Neural cell (in vitro differentiated cells): ENCODE data around the gene DDX56. TPM values are rescaled to one million over a fixed set of nuclear protein-coding genes. Genes with fewer than 3 reads are reported as not detected.
"Not testable (repeated sequence)": the region's sequence is repeated elsewhere in the genome, so short reads cannot be mapped to it uniquely, and the experiment has no call there.

Experiments used
- H2AFZ ChIP-seq: fragments of 200-600, 300-800 bp; sonication (generic), shearing (Covaris generic); 2 replicates; pipeline ENCODE4 v1.6.0; 2014; ENCODE audit warnings: low read depth, mild to moderate bottlenecking, antibody characterized with exemption, low read length, moderate library complexity
- H3F3A ChIP-seq: fragments of 200-600 bp; shearing (Covaris generic); 2 replicates; pipeline ENCODE4 v1.6.1; 2016; ENCODE audit warnings: mild to moderate bottlenecking, moderate library complexity, mixed read lengths, antibody characterized with exemption, low read length; ENCODE audit not compliant: insufficient read depth, poor library complexity, severe bottlenecking
- H3K27ac ChIP-seq: fragments of 200-600, 300-800 bp; sonication (generic), shearing (Covaris generic); 2 replicates; pipeline ENCODE4 v1.5.1; 2014; ENCODE audit warnings: mild to moderate bottlenecking, low read length, moderate library complexity
- H3K27me3 ChIP-seq: fragments of 300-800, 200-600 bp; sonication (generic), shearing (Covaris generic); 2 replicates; pipeline ENCODE4 v1.6.0; 2014; ENCODE audit warnings: mild to moderate bottlenecking, low read depth, low read length, moderate library complexity; ENCODE audit not compliant: insufficient read depth
- H3K36me3 ChIP-seq: fragments of 300-800, 200-600 bp; sonication (generic), shearing (Covaris generic); 2 replicates; pipeline ENCODE4 v1.5.1; 2014; ENCODE audit warnings: mild to moderate bottlenecking, antibody characterized with exemption, low read length, moderate library complexity; ENCODE audit not compliant: insufficient read depth
- H3K4me2 ChIP-seq: fragments of 300-800, 200-600 bp; sonication (generic), shearing (Covaris generic); 2 replicates; pipeline ENCODE4 v1.6.0; 2014; ENCODE audit warnings: mild to moderate bottlenecking, low read length
- H3K4me3 ChIP-seq: fragments of 300-800, 200-600 bp; sonication (generic), shearing (Covaris generic); 2 replicates; pipeline ENCODE4 v1.5.1; 2014; ENCODE audit warnings: mild to moderate bottlenecking, low read length, moderate library complexity
- H3K79me2 ChIP-seq: fragments of 200-600 bp; shearing (Covaris generic); replicated peaks from 2 replicates; pipeline ENCODE4 v1.6.0; 2014; ENCODE audit warnings: mild to moderate bottlenecking, low read length, moderate library complexity; ENCODE audit not compliant: insufficient read depth
- H3K9ac ChIP-seq: fragments of 300-800, 200-600 bp; sonication (generic), shearing (Covaris generic); 2 replicates; pipeline ENCODE4 v1.6.1; 2016; ENCODE audit warnings: mild to moderate bottlenecking, low read length, mixed read lengths
- H3K9me2 ChIP-seq: fragments of 200-600 bp; shearing (Covaris generic); 2 replicates; pipeline ENCODE4 v1.6.1; 2016; ENCODE audit warnings: mild to moderate bottlenecking, low read length, mixed read lengths; ENCODE audit not compliant: insufficient read depth
- H3K9me3 ChIP-seq: fragments of 200-600, 300-800 bp; sonication (generic), shearing (Covaris generic); 2 replicates; pipeline ENCODE4 v1.6.1; 2016; ENCODE audit warnings: mild to moderate bottlenecking, mixed run types, low read length, moderate library complexity, mixed read lengths
- H4K20me1 ChIP-seq: fragments of 200-600 bp; shearing (Covaris generic); 2 replicates; pipeline ENCODE4 v1.6.1; 2016; ENCODE audit warnings: mild to moderate bottlenecking, mixed run types; ENCODE audit not compliant: insufficient read depth
- CTCF ChIP-seq: fragments of 450-650 bp; IDR thresholded peaks from 2 replicates; pipeline ENCODE4 v1.5.1; 2014; ENCODE audit warnings: antibody characterized with exemption, mild to moderate bottlenecking, moderate library complexity; ENCODE audit not compliant: poor library complexity, severe bottlenecking
- EP300 ChIP-seq: fragments of 450-650 bp; conservative IDR thresholded peaks from 2 replicates; pipeline ENCODE4 v1.6.1; 2014; ENCODE audit warnings: antibody characterized with exemption, mild to moderate bottlenecking, moderate library complexity; ENCODE audit not compliant: poor library complexity, severe bottlenecking
- EZH2 ChIP-seq: fragments of 200-600, 300-800 bp; shearing (Covaris generic), sonication (generic); IDR thresholded peaks from 2 replicates; pipeline ENCODE4 v1.6.1; 2014; ENCODE audit warnings: antibody characterized with exemption, low read length, borderline replicate concordance, mild to moderate bottlenecking; ENCODE audit not compliant: insufficient read depth, poor library complexity, severe bottlenecking
- MXI1 ChIP-seq: fragments of 450-650 bp; conservative IDR thresholded peaks from 2 replicates; pipeline ENCODE4 v1.6.1; 2014; ENCODE audit warnings: antibody characterized with exemption, mild to moderate bottlenecking; ENCODE audit not compliant: poor library complexity, severe bottlenecking
- POLR2AphosphoS5 ChIP-seq: IDR thresholded peaks from 2 replicates; pipeline ENCODE4 v1.6.1; 2012
- RAD21 ChIP-seq: fragments of 450-650 bp; conservative IDR thresholded peaks from 2 replicates; pipeline ENCODE4 v1.6.1; 2014; ENCODE audit warnings: antibody characterized with exemption, mild to moderate bottlenecking, moderate library complexity
- REST ChIP-seq: IDR thresholded peaks from 2 replicates; pipeline ENCODE4 v1.6.1; 2012; ENCODE audit warnings: borderline replicate concordance
- SMC3 ChIP-seq: fragments of 450-650 bp; conservative IDR thresholded peaks from 2 replicates; pipeline ENCODE4 v1.6.1; 2014; ENCODE audit warnings: antibody characterized with exemption, mild to moderate bottlenecking, moderate library complexity; ENCODE audit not compliant: poor library complexity
- TAF1 ChIP-seq: IDR thresholded peaks from 2 replicates; pipeline ENCODE4 v1.6.1; 2012; ENCODE audit warnings: low read depth
- polyA plus RNA-seq: library from polyadenylated mRNA; depleted of rRNA; stranded (reverse); fragments of >200 nt; gene quantifications from 2 replicates; pipeline ENCODE4 v1.2.3, GENCODE V29; 2014

Gene DDX56
- polyA plus RNA-seq, 1 donor from 2014 or later = 80.6 TPM

GRCh38 chr7:44564606-44565005 lies 9.1 kb downstream of the DDX56 start:
- no peak for TF ChIP-seq CTCF
- TF ChIP-seq REST = no peak
- TF ChIP-seq RAD21 = no peak
- no peak for TF ChIP-seq SMC3
- TF ChIP-seq EZH2 = no peak
- no peak for TF ChIP-seq TAF1
- TF ChIP-seq POLR2AphosphoS5 = no peak
- no peak for TF ChIP-seq EP300
- no peak for TF ChIP-seq MXI1
- H2AFZ ChIP-seq = no peak overlapping the region
- no peaks in the 10 kb centered on the region for H3K9me2 ChIP-seq
- no peaks in the 10 kb centered on the region for H3F3A ChIP-seq
- no peak overlapping the region for H3K4me3 ChIP-seq
- H3K9me3 ChIP-seq = no peaks in the 10 kb centered on the region
- no peaks in the 10 kb centered on the region for H4K20me1 ChIP-seq
- H3K27ac ChIP-seq = no peak overlapping the region
- no peaks in the 10 kb centered on the region for H3K79me2 ChIP-seq
- H3K36me3 ChIP-seq = no peaks in the 10 kb centered on the region
- no peak overlapping the region for H3K4me2 ChIP-seq
- H3K9ac ChIP-seq = no peak overlapping the region
- H3K27me3 ChIP-seq = no peaks in the 10 kb centered on the region

- Histone ChIP-seq H3K9ac (no peak overlapping the region), H3K9me3 (no peaks in the 10 kb centered on the region), H3K4me2 (no peak overlapping the region), H3K36me3 (no peaks in the 10 kb centered on the region), H3K27me3 (no peaks in the 10 kb centered on the region), H3K27ac (no peak overlapping the region), H3K79me2 (no peaks in the 10 kb centered on the region), H4K20me1 (no peaks in the 10 kb centered on the region), H2AFZ (no peak overlapping the region), H3K4me3 (no peak overlapping the region), H3F3A (no peaks in the 10 kb centered on the region), H3K9me2 (no peaks in the 10 kb centered on the region)
- TF ChIP-seq TAF1 = no peak
- no peak for TF ChIP-seq REST
Measured at GRCh38 chr7:44563171-44563679, 10.5 kb downstream of the DDX56 start.

GRCh38 chr7:44562622-44562962 lies 11.1 kb downstream of the DDX56 start:
- H4K20me1 ChIP-seq, H3K9me3 ChIP-seq, H3K4me3 ChIP-seq, H3K9ac ChIP-seq, H3K4me2 ChIP-seq, H3K79me2 ChIP-seq, H3K27ac ChIP-seq, H3F3A ChIP-seq, H3K36me3 ChIP-seq, H3K9me2 ChIP-seq, H3K27me3 ChIP-seq, H2AFZ ChIP-seq: not testable (repeated sequence)
